DOHH2 (cell line): Measurements from ENCODE around the gene IQCF5.

Experiments used
- H3F3A ChIP-seq: fragments of 200-600 bp; sonication (generic), shearing (Covaris generic); 2 replicates; pipeline ENCODE4 v1.6.0; 2016; ENCODE audit warnings: antibody characterized with exemption, mild to moderate bottlenecking; ENCODE audit not compliant: control insufficient read depth, insufficient read depth
- H3K27ac ChIP-seq: fragments of 200-600 bp; sonication (generic); 2 replicates; pipeline ENCODE4 v1.5.1; 2014; ENCODE audit warnings: low read depth, mild to moderate bottlenecking, low read length, moderate library complexity
- H3K27me3 ChIP-seq: fragments of 200-600 bp; sonication (generic); 2 replicates; pipeline ENCODE4 v1.6.1; 2014; ENCODE audit warnings: mild to moderate bottlenecking, low read length, mixed read lengths; ENCODE audit not compliant: control insufficient read depth
- H3K36me3 ChIP-seq: fragments of 200-600 bp; sonication (generic); 2 replicates; pipeline ENCODE4 v1.6.1; 2014; ENCODE audit warnings: mild to moderate bottlenecking, low read length, moderate library complexity, mixed read lengths; ENCODE audit not compliant: control insufficient read depth
- H3K4me1 ChIP-seq: fragments of 200-600 bp; sonication (generic); 2 replicates; pipeline ENCODE4 v1.6.1; 2014; ENCODE audit warnings: mild to moderate bottlenecking, low read length, mixed read lengths; ENCODE audit not compliant: control insufficient read depth
- H3K4me2 ChIP-seq: fragments of 200-600 bp; sonication (generic); 2 replicates; pipeline ENCODE4 v1.6.0; 2014; ENCODE audit warnings: mild to moderate bottlenecking, low read length, moderate library complexity
- H3K4me3 ChIP-seq: fragments of 200-600 bp; sonication (generic); 2 replicates; pipeline ENCODE4 v1.5.1; 2014; ENCODE audit warnings: mild to moderate bottlenecking, low read length, mixed read lengths
- H3K79me2 ChIP-seq: fragments of 200-600 bp; sonication (generic); 2 replicates; pipeline ENCODE4 v1.6.1; 2014; ENCODE audit warnings: mild to moderate bottlenecking, low read length, mixed read lengths; ENCODE audit not compliant: control insufficient read depth
- H3K9me2 ChIP-seq: fragments of 200-600 bp; sonication (generic); replicated peaks from 2 replicates; pipeline ENCODE4 v1.6.1; 2014; ENCODE audit warnings: mild to moderate bottlenecking, low read length, mixed read lengths; ENCODE audit not compliant: control insufficient read depth
- H3K9me3 ChIP-seq: fragments of 200-600 bp; sonication (generic); 2 replicates; pipeline ENCODE4 v1.6.1; 2014; ENCODE audit warnings: antibody characterized with exemption, low read length, mixed read lengths; ENCODE audit not compliant: control insufficient read depth, insufficient read depth
- H4K20me1 ChIP-seq: fragments of 200-600 bp; sonication (generic); 2 replicates; pipeline ENCODE4 v1.6.0; 2014; ENCODE audit warnings: low read depth, mild to moderate bottlenecking, antibody characterized with exemption, low read length, moderate library complexity; ENCODE audit not compliant: control insufficient read depth, insufficient read depth
- EZH2phosphoT487 ChIP-seq: fragments of 200-600 bp; sonication (generic); IDR thresholded peaks from 2 replicates; pipeline ENCODE4 v1.6.1; 2017; ENCODE audit warnings: borderline replicate concordance, mild to moderate bottlenecking, antibody characterized with exemption, low read length, moderate library complexity, mixed read lengths
- TF ChIP-seq, protein P1 (sequence below): fragments of 200-600 bp; sonication (generic); IDR thresholded peaks from one replicate; pipeline ENCODE4 v1.5.1; 2014; ENCODE audit warnings: antibody characterized with exemption, mild to moderate bottlenecking, low read depth, low read length; ENCODE audit not compliant: poor library complexity, severe bottlenecking

Gene IQCF5

DNA sequence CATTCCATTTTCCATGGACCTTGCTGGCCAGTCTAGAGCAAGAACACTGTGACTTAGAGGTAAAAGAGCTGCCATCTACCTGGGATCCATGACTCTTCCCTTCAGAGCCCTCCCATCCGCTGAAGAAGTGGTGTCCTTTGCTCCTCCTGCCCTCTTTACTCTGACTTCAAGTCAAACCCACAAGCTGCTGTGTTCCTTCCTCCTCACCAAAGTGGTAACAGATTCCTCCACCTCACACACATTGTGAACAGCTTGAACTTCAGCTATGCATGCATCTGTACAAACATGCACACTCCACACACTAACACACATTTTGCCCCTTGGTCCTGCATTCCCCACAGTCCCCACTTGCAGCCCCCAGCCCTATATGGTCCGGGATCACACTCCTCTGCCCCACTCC lies 990 bp downstream of the IQCF5 start:
- Histone ChIP-seq H3K79me2 (no peaks in the 10 kb centered on the region), H3F3A (no peaks in the 10 kb centered on the region), H3K27me3 (peaks cover 8% of the 10 kb centered on the region), H3K4me1 (no peaks in the 10 kb centered on the region), H4K20me1 (no peaks in the 10 kb centered on the region), H3K36me3 (no peaks in the 10 kb centered on the region), H3K4me3 (no peak overlapping the region), H3K9me3 (no peaks in the 10 kb centered on the region), H3K9me2 (no peaks in the 10 kb centered on the region), H3K4me2 (no peak overlapping the region), H3K27ac (no peak overlapping the region)
- TF ChIP-seq, protein P1, sequence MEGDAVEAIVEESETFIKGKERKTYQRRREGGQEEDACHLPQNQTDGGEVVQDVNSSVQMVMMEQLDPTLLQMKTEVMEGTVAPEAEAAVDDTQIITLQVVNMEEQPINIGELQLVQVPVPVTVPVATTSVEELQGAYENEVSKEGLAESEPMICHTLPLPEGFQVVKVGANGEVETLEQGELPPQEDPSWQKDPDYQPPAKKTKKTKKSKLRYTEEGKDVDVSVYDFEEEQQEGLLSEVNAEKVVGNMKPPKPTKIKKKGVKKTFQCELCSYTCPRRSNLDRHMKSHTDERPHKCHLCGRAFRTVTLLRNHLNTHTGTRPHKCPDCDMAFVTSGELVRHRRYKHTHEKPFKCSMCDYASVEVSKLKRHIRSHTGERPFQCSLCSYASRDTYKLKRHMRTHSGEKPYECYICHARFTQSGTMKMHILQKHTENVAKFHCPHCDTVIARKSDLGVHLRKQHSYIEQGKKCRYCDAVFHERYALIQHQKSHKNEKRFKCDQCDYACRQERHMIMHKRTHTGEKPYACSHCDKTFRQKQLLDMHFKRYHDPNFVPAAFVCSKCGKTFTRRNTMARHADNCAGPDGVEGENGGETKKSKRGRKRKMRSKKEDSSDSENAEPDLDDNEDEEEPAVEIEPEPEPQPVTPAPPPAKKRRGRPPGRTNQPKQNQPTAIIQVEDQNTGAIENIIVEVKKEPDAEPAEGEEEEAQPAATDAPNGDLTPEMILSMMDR: no peak
- TF ChIP-seq EZH2phosphoT487: no peak

DNA sequence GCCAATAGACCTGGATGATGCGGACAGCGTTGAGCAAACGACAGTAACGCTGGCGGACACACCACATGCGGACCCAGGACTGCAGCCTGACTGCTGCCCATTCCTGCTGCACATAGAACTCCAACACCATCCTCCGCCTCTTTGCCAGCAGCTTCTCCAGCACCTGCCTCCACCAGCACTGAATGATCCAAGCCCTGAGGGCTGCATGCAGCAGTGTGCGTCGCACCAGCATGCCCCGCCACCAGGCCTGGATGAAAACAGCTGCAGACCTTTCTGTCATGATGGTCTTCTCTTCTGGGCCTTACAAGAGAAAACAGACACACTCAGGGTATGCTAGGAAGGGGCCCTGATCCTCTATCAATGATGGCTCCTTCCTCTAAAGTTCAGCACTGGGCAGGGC lies 1.5 kb downstream of the IQCF5 start:
- H3K4me3 ChIP-seq: no peak overlapping the region
- no peak overlapping the region for H3K4me2 ChIP-seq
- no peaks in the 10 kb centered on the region for H3K9me3 ChIP-seq
- no peaks in the 10 kb centered on the region for H3K9me2 ChIP-seq
- peaks cover 7% of the 10 kb centered on the region for H3K27me3 ChIP-seq
- TF ChIP-seq EZH2phosphoT487: no peak
- TF ChIP-seq, protein P1: no peak
- no peak overlapping the region for H3K27ac ChIP-seq
- no peaks in the 10 kb centered on the region for H3K79me2 ChIP-seq
- H3K4me1 ChIP-seq: no peaks in the 10 kb centered on the region
- H4K20me1 ChIP-seq: no peaks in the 10 kb centered on the region
- H3K36me3 ChIP-seq: no peaks in the 10 kb centered on the region
- H3F3A ChIP-seq: no peaks in the 10 kb centered on the region

DNA sequence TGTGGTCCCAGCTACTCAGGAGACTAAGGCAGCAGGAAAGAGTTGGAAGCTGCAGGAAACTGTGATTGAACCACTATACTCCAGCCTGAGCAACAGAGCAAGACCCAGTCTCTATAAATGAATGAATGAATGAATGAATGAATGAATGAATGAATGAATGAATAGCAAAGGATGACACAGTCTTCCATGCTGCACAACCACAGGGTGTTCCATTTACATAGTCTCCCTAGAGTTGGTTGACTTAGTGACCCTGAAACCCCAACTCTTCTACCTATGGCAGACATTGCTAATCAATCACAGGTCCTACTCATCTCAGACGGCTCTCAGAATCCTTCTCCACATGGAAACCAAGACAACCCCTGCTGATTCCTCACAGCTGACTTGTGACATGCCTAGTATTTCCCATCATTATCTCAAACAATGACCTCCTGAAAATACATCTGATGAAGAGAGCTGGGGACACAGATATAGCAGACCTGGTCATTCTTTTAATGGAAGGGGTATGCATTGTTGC lies 2.1 kb downstream of the IQCF5 start:
- no peaks in the 10 kb centered on the region for H3K79me2 ChIP-seq
- no peaks in the 10 kb centered on the region for H3K9me3 ChIP-seq
- H3K4me1 ChIP-seq: no peaks in the 10 kb centered on the region
- TF ChIP-seq EZH2phosphoT487: no peak
- TF ChIP-seq, protein P1: no peak
- H3F3A ChIP-seq: no peaks in the 10 kb centered on the region
- H4K20me1 ChIP-seq: no peaks in the 10 kb centered on the region
- no peak overlapping the region for H3K4me3 ChIP-seq
- no peak overlapping the region for H3K27ac ChIP-seq
- no peak overlapping the region for H3K4me2 ChIP-seq
- H3K9me2 ChIP-seq: no peaks in the 10 kb centered on the region
- peaks cover 7% of the 10 kb centered on the region for H3K27me3 ChIP-seq
- no peaks in the 10 kb centered on the region for H3K36me3 ChIP-seq
